Effector CD4-positive, alpha-beta T cell (primary cell): ENCODE measurements around the gene MTA3.
"Not testable (repeated sequence)": the region's sequence is repeated elsewhere in the genome, so short reads cannot be mapped to it uniquely, and the experiment has no call there.

Experiments
- DNase-seq: peaks from one replicate; pipeline ENCODE4 v3.0.0-alpha.2; 2020

MTA3 gene

DNA sequence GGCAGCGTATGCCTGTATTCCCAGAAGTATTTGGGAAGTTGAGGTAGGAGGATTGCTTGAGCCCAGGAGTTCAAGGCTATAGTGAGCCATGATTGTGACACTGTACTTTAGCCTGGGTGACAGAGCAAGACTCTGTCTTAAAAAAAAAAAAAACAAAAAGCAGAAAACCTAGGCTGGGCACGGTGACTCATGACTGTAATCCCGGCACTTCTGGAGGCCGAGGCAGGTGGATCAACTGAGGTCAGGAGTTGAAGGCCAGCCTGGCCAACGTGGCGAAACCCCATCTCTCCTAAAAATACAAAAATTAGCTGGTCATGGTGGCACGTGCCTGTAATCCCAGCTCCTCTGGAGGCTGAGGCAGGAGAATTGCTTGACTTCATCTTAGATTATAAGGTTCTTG lies 46.4 kb downstream of the MTA3 start:
- no peak for DNase-seq

DNA sequence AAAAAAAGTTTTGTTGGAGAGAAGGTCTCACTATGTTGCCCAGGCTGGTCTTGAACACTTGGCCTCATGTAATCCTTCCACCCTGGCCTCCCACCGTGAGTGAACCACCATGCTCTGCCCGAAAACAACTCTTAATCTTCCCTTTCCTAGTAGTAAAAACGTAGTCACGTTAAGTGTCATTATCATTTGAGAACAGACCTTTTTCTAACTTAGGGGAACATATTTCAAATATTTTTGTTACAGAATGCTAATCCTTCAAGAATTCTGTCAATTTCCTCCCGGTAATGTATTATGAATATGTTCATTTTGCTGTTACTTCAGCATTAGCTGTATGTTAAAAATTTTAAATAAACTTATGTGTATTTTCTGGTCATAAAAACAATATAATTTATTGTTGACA lies 49.7 kb downstream of the MTA3 start:
- no peak for DNase-seq

DNA sequence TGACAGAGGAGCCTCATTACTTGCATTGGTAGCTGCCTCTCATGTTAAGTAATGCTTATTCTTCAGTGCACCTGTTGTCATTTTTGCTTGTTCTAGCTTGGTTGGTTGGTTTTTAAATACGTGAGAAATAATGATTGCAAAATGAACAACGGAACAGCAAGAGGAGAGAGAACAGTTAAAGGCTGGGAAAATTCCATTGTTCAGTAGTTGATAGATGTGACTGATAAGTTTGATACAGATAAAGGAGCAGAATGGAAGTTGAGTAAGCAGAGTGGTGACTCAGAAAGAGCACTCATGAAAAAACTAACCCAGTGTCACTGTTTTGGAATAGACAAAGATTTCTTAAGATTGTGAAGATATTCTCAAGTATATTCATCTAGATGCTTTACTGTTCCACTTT lies 50.5 kb downstream of the MTA3 start:
- DNase-seq = no peak

DNA sequence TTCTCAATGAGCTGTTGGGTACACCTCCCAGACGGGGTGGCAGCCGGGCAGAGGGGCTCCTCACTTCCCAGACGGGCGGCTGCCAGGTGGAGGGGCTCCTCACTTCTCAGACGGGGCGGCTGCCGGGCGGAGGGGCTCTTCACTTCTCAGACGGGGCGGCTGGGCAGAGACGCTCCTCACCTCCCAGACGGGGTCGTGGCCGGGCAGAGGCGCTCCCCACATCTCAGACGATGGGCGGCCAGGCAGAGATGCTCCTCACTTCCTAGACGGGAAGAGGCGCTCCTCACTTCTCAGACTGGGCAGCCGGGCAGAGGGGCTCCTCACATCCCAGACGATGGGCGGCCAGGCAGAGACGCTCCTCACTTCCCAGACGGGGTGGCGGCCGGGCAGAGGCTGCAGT lies 53.2 kb downstream of the MTA3 start:
- not testable (repeated sequence) for DNase-seq

DNA sequence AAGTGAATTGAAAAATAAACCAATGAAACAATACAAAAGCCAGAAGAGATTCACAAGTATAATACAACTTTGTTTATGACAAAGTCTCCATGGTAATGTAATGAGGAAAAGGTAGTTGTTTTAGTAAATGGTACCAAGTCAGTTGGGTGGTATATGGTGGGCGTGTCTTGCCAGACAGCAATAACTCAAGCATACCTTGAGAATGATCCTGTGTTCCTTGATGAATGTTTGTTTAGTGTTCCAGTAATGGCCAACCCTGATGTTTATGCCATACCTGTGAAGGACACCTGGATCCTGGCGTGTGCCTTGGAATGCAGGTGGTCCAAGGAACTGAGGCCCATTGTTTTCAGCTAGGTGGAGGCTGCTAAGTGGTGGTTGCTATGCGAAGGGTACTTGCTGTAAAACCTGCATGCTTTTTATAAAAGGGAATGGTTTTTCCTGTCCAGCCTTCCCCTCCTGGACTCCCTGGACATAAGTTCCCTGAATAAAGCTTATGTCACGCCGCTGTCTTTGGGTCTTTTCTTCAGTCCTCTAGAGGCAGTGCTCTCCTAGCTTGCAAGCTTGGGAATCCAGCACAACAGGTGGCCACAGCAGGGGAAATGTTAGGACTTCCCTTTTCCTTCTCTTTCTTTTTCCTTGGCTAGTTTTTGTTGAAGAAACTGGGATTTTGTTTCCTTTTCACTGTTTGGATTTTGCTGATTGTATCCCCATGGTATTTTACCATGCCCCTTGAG lies 54.7 kb downstream of the MTA3 start:
- no peak for DNase-seq

DNA sequence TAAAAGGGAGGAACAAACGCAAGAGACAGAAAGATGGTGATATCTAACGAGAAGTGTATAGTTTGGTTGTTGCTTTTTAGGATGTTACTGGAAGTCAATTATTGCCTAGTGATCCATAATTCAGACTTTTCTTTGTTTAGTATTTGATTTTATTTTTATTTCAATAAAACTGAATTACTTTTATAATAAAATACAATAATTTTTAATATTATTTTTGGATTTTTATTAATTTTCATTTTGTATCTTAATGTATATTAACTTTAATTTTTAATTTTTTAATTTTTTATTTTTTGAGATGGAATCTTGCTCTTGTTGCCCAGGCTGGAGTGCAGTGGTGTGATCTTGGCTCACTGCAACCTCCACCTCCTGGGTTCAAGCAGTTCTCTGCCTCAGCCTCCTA lies 55.6 kb downstream of the MTA3 start:
- no peak for DNase-seq

DNA sequence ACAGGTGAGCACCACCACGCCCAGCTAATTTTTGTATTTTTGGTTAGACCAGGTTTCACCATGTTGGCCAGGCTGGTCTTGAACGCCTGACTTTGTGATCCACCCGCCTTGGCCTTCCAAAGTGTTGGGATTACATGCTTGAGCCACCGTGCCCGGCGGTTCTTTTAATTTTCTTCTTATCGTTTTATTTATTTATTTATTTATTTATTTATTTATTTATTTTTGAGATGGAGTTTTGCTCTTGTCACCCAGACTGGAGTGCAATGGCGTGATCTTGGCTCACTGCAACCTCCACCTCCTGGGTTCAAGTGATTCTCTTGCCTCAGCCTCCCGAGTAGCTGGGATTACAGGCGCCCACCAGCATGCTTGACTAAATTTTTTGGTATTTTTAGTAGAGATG lies 59.6 kb downstream of the MTA3 start:
- not testable (repeated sequence) for DNase-seq

DNA sequence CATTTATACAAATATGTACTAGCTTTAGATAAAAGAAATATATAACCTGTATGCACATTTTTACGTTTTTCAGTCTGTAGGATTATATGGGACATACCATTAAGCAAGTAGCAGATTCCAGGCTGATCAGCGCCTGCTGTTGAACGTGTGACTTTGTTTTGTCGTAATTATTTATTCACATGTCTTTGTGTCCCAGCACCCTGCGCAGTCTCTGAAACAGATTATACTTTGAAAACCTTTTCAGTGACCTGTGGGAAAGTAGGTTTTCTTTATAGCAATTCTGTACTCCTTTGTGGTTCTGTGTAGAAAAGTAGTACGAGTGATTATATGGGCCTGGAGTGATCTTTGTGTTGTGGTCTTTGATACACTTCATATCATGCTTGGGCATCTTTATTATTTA lies 68.5 kb downstream of the MTA3 start:
- DNase-seq = no peak

DNA sequence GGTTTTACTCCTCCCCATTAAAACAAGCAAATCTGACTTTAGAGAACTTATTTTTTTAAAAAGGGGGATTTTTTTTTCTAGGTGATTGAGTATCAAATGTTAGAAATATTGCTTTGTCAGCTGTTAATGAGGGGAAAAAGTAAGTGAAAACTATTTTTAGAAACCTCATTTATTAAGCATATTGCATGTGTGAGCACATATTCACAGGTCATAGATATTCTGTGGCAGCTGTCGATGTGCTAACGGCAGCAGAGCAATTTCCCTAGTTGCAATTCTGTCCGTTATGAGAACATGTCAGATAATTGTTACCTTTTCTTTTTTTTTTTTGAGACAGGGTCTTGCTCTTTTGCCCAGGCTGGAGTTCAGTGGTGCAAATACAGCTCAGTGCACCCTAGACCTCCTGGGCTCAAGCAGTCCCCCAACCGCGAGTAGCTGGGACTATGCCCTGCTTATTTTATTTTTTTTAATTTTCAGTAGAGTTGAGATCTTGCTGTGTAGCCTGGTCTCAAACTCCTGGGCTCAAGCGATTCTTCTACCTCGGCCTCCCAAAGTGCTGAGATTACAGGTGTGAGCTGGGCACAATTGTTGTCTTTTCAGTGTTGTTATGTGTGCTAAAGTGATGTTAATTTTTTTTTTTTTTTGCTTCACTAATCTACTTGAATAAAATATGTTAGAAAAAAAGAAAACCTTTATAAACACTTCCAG lies 69.8 kb downstream of the MTA3 start:
- DNase-seq = no peak

DNA sequence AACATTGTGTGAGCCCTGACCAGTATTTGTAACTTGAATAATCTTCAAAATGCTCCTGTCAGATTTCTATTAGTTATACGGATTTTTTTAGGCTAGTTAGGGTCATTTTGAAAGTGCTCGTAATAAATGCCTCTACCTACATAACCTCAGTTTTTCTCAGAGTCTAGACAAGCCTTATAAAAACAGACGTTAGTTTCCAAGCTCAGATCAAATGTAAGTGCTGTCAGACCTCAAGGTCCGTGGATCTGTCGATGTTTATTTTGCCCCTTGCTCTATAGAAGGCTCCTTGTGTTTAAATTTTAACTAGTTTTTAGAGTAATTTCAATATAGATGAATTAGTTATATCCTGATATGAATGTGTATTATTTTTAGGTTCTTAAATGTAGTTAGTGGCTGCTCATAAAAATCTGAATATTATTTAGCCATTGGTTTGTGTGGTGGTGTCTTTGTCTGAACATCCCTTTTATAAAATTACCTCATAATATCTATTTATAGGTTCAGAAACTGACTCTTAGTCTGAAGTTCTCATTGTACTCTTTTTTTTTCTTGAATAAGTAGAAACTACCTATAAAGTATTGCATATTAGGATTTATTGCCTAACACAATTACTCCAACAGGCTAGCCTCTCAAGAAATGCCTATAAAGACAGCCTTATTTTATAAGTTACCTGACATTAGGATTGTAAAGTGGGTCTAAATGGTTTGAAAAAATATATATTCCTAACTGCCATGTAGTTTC lies 71.1 kb downstream of the MTA3 start:
- no peak for DNase-seq

DNA sequence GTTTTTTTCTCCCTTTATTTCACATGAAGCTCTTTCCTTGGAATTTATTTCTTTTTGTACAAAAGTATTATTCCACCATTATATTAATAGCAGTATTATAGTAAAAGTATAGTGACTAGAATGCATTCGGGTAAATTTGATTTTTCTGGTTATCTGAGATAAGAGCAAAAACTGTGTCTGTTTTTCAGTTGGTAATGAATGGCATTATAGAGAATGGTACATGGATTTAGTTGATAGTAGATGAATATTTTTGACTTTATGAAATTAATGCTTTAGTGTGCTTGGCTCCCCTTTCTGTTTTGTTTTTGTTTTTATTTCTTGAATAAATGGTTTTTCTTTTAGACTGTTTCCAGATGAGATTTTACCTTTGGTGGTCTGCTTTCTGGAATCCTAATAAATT lies 71.8 kb downstream of the MTA3 start:
- no peak for DNase-seq

DNA sequence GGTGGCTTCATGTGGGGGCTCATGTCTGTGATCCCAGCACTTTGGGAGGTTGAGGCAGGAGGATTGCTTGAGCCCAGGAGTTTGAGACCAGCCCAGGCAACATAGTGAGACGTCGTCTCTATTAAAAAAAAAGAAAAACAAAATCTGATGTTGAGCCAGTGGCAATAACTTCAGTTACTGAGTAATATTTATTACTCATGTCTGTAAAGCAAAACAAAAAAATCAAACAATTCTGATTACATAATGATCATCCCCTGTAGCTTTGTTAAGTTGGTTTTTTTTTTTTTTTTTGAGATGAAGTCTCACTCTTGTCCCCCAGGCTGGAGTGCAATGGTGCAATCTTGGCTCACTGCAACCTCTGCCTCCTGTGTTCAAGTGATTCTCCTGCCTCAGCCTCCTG lies 73.9 kb downstream of the MTA3 start:
- DNase-seq = not testable (repeated sequence)

DNA sequence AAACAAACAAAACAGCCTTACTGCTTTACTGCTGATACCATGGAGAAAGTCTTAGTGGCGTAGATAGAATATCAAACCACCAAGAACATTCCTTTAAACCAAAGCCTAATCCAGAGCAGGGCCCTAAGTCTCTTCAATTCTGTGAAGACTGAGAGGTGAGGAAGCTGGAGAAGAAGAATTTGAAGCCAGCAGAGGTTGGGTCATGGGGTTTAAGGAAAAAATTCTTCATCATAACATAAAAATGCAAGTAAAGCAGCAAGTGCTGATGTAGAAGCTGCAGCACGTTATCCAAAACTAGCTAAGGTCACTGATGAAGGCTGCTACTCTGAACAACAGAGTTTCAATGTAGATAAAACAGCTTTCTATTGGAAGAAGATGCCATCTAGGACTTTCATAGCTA lies 77.1 kb downstream of the MTA3 start:
- DNase-seq = no peak

DNA sequence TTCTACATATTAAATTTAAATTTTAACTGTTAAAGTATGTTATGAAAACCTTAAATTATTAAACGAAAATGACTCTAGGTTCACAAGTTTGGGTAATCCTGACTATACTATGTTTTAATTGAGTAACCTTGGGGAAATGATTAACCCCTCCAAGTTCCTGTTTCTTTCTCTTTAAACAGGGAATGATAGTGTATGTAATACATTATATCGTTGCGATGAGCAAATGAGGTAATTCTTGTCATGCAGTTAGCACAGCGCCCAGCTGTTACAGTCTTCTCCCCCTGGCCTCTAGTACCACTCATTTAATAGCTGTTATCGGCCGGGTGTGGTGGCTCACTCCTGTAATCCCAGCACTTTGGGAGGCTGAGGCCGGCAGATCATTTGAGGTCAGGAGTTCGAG lies 80.4 kb downstream of the MTA3 start:
- DNase-seq = no peak

DNA sequence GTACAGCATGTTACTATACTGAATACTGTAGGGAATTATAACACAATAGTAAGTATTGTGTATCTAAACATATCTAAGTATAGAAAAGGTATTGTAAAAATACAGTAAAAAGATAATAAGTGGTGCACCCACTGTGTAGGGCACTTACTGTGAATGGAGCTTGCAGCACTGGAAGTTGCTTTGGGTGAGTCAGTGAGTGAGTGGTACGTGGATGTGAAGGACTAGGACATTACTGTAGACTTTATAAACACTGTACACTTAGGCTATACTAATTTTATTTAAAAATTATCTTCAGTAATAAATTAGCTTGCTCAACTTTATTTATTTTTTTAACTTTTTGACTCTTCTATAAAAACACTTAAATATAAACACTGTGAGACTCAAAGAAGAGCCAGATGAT lies 82.6 kb downstream of the MTA3 start:
- DNase-seq = no peak

DNA sequence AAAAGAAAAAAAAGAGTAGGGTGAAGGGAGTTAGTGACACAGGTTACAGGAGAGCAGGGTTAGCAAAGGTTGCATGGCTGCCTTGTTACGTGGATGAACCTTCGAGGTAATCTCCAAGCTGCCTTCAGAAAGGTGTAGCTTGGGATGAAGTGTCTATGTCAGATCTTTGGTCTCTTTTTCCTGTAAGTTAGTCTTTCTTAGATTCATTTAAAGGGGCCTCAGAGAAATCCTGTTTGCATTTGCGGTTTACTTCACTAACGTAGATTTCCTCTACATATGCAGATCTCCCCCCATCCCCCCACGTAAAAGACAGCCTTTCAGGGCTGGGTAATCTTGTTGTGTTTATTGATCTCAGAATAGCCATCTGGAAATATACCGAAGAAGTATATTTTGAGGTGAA lies 83.7 kb downstream of the MTA3 start:
- DNase-seq = no peak

DNA sequence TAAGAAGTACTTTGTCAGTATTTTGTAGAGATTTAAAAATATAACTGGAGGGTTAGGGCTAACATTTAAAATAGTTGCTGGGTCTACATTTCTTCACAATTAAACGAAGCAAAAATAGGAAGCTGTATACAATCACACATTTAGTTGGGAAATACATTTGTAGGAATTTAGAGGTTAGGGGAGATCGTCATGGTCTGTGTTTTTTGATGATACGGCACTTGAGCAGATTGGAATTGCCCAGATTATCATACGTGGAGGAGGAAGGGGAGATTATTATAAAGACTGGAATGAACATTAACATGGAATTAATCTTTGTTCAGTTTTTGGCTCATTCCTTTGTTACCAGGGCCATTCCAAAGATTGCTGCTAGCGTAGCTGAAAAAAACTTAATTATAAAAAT lies 84.6 kb downstream of the MTA3 start:
- DNase-seq = no peak

DNA sequence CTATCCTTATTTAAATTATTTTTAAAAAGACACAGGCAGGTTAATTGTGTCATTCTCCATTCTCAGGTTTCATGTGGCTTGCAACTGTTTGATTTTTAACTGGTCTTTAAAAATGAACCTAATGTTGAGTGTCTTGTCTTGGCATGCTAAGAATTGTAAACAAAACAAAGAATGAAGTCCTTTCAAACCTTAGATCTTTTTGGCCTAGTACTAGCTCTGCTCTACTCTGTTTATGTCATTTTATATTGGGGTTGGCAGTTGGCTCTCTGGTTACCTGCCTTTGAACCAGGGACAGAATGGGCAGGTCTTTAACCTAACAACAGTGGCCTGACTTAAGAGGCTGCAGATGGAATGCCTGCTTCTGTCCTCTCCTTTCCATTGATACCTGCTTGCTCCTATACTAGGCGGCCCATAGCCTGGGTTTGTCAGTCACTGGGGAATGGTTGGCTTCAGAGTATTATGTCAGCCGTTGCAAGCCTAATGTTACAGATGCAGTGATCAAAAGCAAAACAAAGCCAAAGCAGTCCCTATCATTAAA lies 85.5 kb downstream of the MTA3 start:
- no peak for DNase-seq

DNA sequence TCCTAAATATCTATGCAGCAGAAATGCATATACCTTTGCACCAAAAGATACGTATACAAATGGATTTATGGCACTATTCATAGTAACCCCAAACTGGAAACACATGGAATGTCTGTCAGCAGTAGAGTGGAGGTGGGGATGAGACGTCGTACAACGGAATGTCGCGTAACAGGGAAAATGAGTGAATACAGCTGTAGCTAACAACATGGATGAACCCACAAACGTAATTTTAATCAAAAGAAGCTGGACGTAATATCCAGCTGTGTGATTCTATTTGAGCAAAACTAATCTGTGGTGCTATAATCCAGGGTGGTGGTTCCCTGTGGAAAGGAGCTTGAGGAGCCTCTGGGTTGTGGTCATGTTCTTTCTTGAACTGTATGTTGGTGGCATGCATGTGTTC lies 89.9 kb downstream of the MTA3 start:
- DNase-seq = no peak

DNA sequence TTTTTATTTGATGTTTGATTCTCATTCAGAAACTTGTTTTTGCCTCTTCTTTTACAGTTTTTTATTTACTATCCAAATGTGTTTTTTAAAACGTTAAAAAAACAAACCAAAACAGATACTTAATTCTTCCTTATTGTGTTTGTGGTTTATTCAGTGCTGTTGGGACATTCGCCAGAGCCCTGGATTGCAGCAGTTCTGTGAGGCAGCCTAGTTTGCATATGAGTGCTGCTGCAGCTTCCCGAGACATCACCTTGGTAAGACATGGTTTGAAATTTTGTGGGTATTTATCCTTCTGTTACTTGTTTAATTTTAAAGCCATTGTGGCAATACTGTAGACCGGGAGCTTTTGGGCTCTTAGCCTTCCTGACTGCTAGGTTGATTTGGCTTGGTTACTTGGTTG lies 91.2 kb downstream of the MTA3 start:
- no peak for DNase-seq

DNA sequence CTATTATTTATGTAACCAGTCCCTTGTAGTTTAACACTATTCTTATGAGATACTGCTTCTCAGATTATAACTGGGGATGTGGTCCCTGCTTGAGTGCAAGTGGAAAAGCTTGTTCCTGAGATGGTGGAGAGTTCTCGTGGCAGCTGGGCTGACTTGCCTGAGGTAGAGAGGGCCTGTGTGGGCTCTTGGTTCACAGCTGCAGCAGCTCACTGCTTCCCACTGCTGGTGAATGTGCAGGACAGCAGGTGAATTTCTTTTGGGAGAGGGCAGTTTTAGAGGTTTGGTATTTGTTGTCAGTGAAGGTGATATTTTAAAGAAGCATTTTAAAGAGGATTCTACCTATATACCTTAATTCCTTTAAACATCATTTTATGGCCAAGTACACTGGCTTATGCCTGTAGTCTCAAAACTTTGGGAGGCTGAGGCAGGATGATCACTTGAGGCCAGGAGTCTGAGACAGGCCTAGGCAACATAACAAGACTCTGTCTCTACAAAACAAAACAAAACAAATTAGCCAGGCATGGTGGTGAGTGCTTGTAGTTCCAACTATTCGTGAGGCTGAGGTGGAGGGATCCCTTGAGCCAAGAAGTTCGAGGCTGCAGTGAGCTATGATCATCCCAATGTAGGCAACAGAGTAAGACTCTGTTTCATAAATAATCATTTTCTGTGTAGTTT lies 94.8 kb downstream of the MTA3 start:
- peak; percentile 27 for DNase-seq

DNA sequence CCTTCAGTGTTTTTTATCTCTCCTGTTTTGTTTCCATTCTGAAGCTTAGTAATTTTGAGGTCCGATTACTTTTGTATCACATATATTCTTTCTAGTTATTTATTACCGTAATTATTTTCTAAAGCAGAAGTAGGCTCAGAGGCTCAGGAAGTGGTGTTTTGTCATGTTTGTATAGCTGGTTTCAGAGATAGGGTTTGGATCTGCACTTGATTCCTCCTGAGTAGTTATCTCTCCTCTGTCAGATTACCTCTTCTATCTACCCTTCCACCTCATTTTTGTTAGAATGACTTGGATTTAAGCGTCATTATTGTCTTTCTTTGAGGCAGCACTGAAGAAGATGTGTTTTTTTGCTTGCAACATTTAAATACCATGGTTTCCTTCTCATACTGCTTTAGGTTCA lies 95.4 kb downstream of the MTA3 start:
- no peak for DNase-seq

DNA sequence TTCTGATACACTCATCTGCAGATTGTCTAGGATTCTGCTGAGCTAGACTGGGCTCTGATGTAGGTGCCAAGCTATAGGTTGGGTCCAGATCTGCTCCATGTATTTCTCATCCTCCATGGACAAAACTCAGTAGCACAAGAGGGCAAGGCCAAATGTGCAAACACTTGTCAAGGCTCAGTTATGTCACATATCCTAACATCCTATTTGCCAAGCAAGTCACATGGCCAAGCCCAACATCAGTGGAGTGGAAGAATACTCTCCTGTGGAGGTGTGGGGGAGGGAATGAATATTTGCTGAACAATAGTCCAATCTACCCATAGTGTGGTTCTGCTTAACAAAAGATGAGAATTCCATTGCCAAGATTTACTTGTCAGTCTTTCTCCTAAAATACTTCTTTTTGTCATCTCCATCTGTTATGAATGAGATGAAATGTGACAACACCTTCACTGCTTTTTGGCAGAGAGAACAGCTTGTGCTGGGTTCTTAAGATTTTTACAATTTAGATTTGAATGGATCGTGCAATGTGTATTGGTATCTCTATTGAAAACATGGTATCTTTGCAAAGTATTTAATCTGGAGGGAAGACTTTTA lies 105.7 kb downstream of the MTA3 start:
- no peak for DNase-seq
